ENCODE results near the gene MILR1.

Gene MILR1

GRCh38 chr17:64506576-64507412 lies 57.9 kb downstream of the MILR1 start, which contains the start of gene CEP95:
Gene CEP95, plus strand, starts transcription at chr17:64506977. Its CDS starts 121 bp downstream, at chr17:64507098.
- DNase-seq (ENCODE audit: insufficient read length, low spot score): peak; percentile 72
- peak; percentile 50 for FAIRE-seq
- TF ChIP-seq POLR2A (IDR thresholded peaks at IDR 0.05; ENCODE audit: low read depth, low read length): peak; percentile 86

- FAIRE-seq: peak; percentile 38
- peak; percentile 43 for DNase-seq (ENCODE audit: insufficient read length, low spot score)
- no peak for TF ChIP-seq POLR2A (IDR thresholded peaks at IDR 0.05; ENCODE audit: low read depth, low read length)
Measured at GRCh38 chr17:64507413-64507782, 58.5 kb downstream of the MILR1 start.

GRCh38 chr17:64508683-64509082 lies 59.8 kb downstream of the MILR1 start:
- no peak for TF ChIP-seq POLR2A (IDR thresholded peaks at IDR 0.05; ENCODE audit: low read depth, low read length)
- DNase-seq (ENCODE audit: insufficient read length, low spot score): no peak
- no peak for FAIRE-seq

GRCh38 chr17:64509179-64509578 lies 60.3 kb downstream of the MILR1 start:
- TF ChIP-seq POLR2A (IDR thresholded peaks at IDR 0.05; ENCODE audit: low read depth, low read length): no peak
- FAIRE-seq (no peak), DNase-seq (ENCODE audit: insufficient read length, low spot score) (no peak)

GRCh38 chr17:64515419-64515818 lies 66.5 kb downstream of the MILR1 start:
- no peak for FAIRE-seq
- no peak for TF ChIP-seq POLR2A (IDR thresholded peaks at IDR 0.05; ENCODE audit: low read depth, low read length)
- DNase-seq (ENCODE audit: insufficient read length, low spot score): no peak

GRCh38 chr17:64515829-64516228 lies 66.9 kb downstream of the MILR1 start:
- DNase-seq (ENCODE audit: insufficient read length, low spot score): no peak
- TF ChIP-seq POLR2A (IDR thresholded peaks at IDR 0.05; ENCODE audit: low read depth, low read length): no peak
- no peak for FAIRE-seq

Data from H54 (cell line).